RCC 7860 (cell line): ENCODE data around the gene SAFB2.

ENCODE experiments used
- DNase-seq: peaks from one replicate; pipeline ENCODE4 v3.0.0-alpha.2; 2015; ENCODE audit warnings: low spot score
- FAIRE-seq: peaks from 2 replicates; lab custom pipeline; 2012; peaks lifted over from hg19 to GRCh38; lab: Jason Lieb, UNC

SAFB2 gene

GRCh38 chr19:5553892-5554291 lies 68.7 kb downstream of the SAFB2 start:
- no peak for DNase-seq
- FAIRE-seq = no peak

- DNase-seq (no peak), FAIRE-seq (no peak)
Observed at GRCh38 chr19:5547881-5548280, 74.7 kb downstream of the SAFB2 start.

- FAIRE-seq (no peak), DNase-seq (no peak)
Observed at GRCh38 chr19:5545984-5546383, 76.6 kb downstream of the SAFB2 start.

GRCh38 chr19:5545051-5545450 lies 77.5 kb downstream of the SAFB2 start:
- FAIRE-seq = no peak

GRCh38 chr19:5542665-5543064 lies 79.9 kb downstream of the SAFB2 start:
- FAIRE-seq (no peak), DNase-seq (no peak)

More at GRCh38 chr19:5545051-5545450, 77.5 kb downstream of the SAFB2 start:
- DNase-seq = no peak

- DNase-seq (no peak), FAIRE-seq (no peak)
Observed at GRCh38 chr19:5541456-5541855, 81.1 kb downstream of the SAFB2 start.

- FAIRE-seq (no peak), DNase-seq (no peak)
Observed at GRCh38 chr19:5540208-5540607, 82.4 kb downstream of the SAFB2 start.

GRCh38 chr19:5537870-5538269 lies 84.7 kb downstream of the SAFB2 start:
- FAIRE-seq = no peak
- no peak for DNase-seq
